HUDEP-2 (cell line): ENCODE data around the gene GRM2.

Experiments used
- DNase-seq, 76 experiments: peaks; one replicate each; lab custom pipeline; 2025; ENCODE audit not compliant: unreplicated experiment in 76 of 76; lab: John Stamatoyannopoulos, UW

GRM2 gene

GRCh38 chr3:51706788-51707731 is at the start of gene GRM2:
GRM2 (plus strand) TSS chr3:51707068; CDS start chr3:51708984, 1,916 bp downstream.
- peak in 6 of 76 experiments; percentile 1 to 38 (median 9) for DNase-seq

- DNase-seq = no peak
These were observed 49.6 kb upstream of the GRM2 start for GRCh38 chr3:51657234-51657633.

- no peak for DNase-seq
These were observed 46.9 kb upstream of the GRM2 start for GRCh38 chr3:51659942-51660341.

- DNase-seq = no peak
These were observed 44.4 kb upstream of the GRM2 start for GRCh38 chr3:51662456-51662855.

GRCh38 chr3:51668756-51669155 is 38.1 kb upstream of the GRM2 start:
- no peak for DNase-seq

GRCh38 chr3:51669241-51670052 is 37.4 kb upstream of the GRM2 start:
- DNase-seq = peak in 72 of 76 experiments; percentile 44 to 87 (median 74)

GRCh38 chr3:51670053-51670822 is 36.6 kb upstream of the GRM2 start:
- no peak for DNase-seq

GRCh38 chr3:51670823-51671733 is 35.8 kb upstream of the GRM2 start, which contains the start of gene TEX264:
TEX264 (plus strand) TSS chr3:51671252; CDS start chr3:51674305, 3,053 bp downstream.
- peak in 71 of 76 experiments; percentile 16 to 91 (median 79) for DNase-seq

GRCh38 chr3:51671734-51672475 is 35.0 kb upstream of the GRM2 start:
- peak in 69 of 76 experiments; percentile 3 to 84 (median 49) for DNase-seq

- no peak for DNase-seq
These were observed 33.6 kb upstream of the GRM2 start for GRCh38 chr3:51673181-51673801.

GRCh38 chr3:51673802-51674654 is 32.8 kb upstream of the GRM2 start:
- no peak for DNase-seq

- DNase-seq = no peak
These were observed 31.7 kb upstream of the GRM2 start for GRCh38 chr3:51675201-51675611.

- no peak for DNase-seq
These were observed 30.7 kb upstream of the GRM2 start for GRCh38 chr3:51676102-51676640.

- DNase-seq = no peak
These were observed 29.5 kb upstream of the GRM2 start for GRCh38 chr3:51677358-51677757.

- no peak for DNase-seq
These were observed 28.7 kb upstream of the GRM2 start for GRCh38 chr3:51678186-51678585.

- no peak for DNase-seq
These were observed 28.2 kb upstream of the GRM2 start for GRCh38 chr3:51678641-51679040.

GRCh38 chr3:51679318-51679717 is 27.6 kb upstream of the GRM2 start:
- no peak for DNase-seq
